ENCODE results near the gene NRDE2.

The NRDE2 gene

DNA sequence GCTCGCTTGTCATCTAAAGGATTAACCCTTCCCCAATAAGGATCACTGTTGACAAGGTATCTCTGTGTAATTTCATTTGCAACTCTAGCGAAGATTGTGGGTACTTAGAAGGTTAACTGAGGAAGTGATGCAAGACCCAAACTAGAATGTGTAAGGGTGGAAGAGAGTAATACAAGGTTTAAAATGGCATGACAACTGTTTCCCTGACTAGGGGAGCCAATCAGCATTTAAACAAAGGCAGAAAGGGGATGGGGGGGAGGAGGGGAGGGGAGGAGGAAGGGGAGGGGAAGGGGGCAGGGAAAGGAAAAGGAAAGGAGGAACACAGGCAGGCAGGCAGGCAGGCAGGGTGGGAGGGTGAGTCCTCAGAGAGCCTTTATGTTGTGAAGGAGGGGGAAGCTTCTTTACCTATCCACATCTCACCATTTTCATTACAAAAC is 31.1 kb downstream of the NRDE2 start:
- no peak for DNase-seq (ENCODE audit: low read depth, low spot score)

DNA sequence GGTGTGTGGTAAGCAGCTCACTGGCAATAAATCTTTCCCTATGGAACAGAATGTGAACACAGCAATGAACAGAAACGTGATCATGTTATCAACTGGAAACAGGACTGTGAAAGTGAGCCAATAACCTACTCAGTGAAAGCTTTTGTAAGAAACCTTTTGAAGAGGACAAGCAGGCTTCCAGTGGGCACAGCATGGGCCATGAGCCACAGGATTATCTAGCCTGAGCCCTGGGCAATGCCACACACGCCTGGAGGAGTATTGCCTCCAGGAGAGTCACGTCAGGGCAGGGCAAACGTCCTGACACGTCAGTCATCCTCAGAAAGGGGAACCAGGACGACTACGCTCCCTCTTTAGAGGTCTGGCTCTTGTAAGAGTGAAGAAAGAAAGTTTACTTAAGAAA is 32.3 kb downstream of the NRDE2 start:
- DNase-seq (ENCODE audit: low read depth, low spot score): no peak

DNA sequence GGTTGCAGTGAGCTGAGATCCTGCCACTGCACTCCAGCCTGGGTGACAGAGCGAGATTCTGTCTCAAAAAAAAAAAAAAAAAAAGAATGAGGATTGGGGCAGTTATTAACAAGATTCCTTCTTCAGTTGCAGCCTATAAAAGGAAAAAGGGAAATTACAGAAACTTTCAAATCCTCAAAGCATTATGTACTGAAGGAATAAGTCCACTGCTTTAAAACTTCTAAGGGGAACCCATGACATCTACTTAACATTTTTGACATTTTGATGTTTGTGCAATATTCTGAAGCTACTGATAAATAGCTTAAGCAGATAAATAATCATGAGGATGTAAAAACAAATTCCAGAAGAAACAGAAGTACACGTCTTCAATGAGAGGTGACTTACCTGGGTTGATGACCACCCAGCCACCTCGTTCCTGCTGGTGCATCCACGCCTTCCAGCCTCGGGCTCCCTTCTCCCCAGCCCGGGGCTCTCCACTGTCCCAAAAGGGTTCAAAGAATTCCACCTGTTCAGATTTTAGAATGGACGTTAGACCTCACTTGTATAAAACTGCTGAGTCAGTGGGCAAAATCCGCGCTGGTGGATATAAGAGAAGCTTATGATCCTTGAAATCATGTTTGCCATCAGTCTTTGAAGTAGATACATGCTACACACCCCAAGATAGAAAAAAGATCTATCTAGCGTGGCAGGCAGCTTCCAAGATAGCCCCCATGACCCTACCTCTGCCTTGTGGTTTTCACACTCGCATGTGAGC is 33.7 kb downstream of the NRDE2 start:
- DNase-seq (ENCODE audit: low read depth, low spot score): no peak

DNA sequence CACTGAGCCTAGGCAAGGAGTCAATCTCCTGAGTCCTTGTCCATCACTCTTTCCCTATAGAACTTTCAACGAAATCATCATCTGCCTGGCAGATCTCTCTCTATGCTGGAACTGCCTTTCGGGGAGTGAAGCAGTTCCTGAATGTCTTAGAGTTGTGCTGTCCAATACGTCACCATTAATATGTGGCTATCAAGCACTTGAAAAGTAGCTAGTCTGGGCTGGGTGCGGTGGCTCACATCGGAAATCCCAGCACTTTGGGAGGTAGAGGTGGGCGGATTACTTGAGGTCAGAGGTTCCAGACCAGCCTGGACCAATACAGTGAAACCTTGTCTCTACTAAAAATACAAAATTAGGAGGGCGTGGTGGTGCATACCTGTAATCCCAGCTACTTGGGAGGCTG is 35.1 kb downstream of the NRDE2 start:
- DNase-seq (ENCODE audit: low read depth, low spot score): no peak

DNA sequence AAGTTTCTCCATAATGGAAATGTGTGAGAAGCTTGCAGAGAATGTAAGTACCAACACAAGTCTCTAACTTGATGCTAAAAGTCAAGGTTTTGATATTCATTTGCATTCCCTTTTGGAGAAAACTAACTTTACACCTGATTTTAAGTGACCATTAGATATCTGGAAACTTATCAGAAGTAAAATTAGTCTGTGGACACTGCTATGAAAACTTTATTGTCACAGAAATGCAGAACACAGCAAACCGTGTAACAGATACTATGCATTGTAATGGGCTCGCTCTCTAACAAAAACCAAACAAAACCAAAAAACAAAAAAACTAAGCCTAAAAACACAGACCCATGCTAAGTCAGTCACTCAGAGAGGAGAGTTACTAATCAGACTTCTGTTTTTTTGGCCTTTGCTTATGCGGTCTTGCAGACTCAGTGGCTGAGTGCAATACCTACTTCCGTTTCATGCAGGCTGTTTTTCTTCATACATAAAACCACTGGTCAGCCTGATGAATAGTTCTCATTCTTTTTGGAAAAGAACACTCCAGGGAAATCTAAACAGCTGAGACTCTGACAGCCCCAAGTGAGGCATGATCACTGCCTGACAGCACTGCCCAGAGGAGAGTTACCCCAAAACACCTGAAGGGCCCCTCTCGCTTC is 35.7 kb downstream of the NRDE2 start:
- no peak for DNase-seq (ENCODE audit: low read depth, low spot score)

DNA sequence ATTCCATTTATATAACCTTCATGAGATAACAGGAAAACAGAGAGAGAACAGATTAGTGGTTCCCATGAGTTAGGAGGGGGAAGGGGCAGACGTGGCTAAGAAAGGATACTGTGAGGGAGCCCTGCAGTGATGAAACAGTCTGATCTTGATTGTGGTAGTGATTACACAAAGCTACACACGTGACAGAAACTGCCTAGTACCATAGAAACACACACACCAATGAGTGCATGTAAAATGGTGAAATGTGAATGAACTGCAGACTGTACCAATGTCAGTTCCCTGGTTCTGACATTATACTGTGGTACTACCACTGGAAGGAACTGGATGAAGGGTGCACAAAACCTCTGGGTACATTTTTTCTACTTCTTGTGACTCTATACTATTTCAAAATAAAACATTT is 36.9 kb downstream of the NRDE2 start:
- DNase-seq (ENCODE audit: low read depth, low spot score): no peak

DNA sequence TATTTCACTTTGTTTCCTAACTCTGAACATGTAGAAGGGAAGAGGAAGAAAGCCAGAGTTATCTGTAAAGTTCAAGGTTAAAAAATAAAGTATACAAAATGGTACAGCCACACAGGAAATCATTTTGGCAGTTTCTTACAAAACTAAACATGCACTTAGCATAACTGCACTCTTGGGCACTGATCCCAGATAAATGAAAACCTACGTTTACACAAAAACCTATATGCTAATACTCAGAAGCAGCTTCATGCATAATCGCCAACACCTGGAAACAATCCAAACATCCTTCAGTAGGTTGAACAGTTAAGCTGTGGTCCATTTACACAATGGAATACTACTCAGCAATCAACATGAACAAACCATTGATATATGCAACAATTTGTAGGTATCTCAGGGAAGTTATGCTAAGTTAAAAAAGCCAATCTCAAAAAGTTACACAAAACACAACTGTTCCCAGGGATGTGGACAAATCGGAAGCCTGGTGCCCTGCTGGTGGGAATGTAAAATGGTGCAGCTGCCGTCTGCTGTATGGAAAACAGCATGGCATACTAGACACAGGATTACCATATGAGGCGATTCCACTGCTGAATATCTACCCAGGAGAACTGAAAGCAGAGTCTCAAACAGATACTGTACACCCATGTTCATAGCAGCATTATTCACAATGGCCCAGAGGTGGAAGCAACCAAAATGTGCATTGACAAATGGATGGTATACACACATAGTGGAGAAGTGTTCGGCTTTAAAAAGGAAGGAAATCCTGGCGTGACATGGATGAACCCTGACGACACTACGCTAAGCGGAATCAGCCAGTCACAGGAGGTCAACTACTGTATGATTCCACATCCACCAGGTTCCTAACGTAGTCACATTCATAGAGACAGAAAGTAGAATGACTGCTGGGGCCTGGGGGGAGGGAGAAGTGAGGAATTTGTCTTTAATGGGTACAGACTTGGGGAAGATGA is 37.7 kb downstream of the NRDE2 start:
- no peak for DNase-seq (ENCODE audit: low read depth, low spot score)

DNA sequence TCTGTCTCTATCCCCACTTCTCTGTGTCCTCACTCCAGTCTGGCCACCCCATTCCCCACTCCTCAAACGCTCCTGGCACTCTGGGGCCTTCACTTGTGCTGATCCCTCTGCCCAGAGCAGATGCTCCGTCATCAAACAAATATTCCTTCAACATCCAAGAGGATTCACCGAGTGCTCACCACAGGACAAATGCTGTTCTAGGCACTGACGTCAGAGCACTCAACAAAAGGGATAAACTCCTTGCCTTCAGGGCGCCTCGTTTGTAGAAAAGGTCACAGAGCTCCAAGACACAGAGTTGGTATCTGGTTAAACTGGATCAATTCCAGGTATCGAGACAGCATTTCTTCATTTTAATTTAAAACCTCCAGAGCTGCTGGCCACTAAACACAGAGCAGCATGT is 40.0 kb downstream of the NRDE2 start:
- DNase-seq (ENCODE audit: low read depth, low spot score): no peak

DNA sequence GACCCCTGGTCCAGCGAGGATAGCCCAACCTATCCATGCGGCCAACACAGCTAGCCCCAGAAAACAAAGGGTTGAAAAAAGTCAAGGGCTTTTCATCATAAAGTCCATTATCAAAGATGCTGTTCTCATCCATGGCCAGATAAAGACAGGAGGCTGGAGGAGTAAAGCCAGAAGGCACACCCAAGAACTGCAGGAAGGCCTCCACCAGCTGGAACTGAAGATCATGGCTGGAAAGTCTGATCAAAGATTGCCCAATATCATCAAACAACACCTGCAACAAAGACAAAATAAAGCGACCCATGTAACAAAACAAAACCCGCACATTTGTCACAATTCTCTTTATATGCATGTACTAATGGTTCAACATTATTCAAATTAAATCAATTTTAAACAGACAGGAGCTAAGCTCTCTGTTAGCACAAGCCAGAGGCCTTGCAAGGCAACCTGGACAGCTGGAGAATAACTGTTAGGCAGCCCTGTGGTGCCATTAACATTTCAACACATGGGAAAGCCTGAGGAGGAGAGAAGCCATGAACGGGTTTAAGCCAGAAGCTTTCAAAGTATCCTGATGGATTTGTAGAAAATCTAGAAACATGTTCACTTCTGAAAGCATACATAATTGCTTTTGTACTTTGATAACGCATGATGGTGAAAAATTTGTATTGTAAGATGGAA is 41.3 kb downstream of the NRDE2 start:
- no peak for DNase-seq (ENCODE audit: low read depth, low spot score)

DNA sequence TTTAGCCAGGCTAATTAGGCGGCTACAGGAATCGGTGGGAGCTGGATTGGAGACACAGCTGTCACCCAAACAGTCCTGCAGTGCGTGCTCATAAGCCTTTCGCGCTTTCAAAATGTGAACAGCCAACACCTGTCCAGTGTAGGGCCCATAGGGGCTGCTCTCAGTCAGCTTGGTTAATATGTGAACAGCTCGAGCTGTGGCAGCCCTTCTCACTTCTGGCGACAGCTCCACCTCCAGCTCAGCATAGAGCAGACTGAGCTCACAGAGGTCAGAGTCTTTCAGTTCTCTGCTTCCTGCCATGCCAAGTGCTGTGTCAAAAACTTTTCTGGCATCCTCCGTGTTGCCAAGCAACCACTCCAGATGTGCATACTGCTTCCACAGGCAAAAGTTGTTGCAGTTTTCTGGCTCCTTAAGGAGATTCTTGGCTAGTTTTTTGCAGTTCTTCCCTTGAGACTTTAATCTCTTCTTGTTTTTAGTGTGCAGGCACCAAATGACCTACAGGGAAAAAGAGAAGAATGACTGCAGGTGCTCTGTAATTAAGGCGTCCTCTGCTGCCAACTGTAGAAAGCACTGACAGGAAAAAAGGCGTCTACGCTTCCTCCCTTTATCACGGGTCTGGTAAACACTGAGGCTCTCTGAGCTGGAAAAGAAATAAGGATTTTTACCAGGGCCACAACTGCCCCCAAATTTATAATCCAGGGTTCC is 42.9 kb downstream of the NRDE2 start:
- DNase-seq (ENCODE audit: low read depth, low spot score): no peak

DNA sequence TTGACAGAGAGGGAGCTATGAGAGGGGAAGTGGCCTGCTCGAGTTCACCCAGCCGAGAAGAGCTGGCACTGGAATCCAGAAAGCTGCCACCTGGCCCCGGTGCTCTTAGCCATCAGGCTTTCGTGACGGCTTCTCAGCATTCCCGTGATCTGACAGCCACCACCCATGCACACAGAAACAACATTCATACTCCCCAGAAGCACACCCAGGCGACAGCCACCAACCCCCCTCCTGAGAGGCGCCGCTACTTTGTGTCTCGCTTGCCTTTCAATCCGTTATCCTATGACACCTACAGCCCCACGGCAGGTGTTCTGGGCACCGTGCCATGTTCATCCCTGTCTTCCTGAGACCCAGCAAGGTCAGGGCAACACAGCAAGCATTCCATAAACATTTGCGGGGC is 44.0 kb downstream of the NRDE2 start:
- no peak for DNase-seq (ENCODE audit: low read depth, low spot score)

DNA sequence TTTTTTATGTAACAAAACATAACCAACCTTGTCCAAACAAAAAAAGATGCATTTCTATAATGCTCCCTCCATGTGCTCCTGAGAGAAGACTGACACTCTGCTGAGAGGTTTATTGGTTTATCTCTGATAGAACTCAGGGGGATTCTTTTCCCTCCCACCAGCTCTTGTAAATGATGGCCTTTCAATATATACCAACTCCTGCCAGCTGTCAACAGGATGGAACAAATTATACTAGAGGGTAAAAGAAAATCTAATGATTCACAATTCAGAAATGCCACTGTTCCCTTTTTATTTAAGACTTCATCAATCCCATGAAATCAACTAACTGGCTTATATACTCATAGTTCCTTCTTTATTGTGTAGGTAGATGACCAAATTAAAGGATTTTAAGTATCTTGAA is 50.0 kb downstream of the NRDE2 start:
- DNase-seq (ENCODE audit: low read depth, low spot score): no peak

DNA sequence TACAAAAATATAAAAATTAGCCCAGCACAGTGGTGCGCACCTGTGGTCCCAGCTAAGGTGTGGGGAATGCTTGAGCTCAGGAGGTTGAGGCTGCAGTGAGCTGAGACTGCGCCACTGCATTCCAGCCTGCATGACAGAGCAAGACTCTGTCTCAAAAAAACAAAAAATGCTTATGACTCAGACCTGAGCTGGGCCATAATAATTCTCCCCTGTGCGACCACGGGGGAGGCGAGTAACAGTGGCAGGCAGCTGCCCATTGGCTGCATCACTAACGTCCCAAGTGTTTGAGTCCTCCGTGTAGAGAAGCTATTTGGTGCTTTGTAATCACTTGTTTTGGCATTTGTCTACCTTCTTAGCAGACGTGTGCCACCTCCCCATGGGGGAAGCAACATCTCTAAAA is 50.5 kb downstream of the NRDE2 start:
- DNase-seq (ENCODE audit: low read depth, low spot score): no peak

DNA sequence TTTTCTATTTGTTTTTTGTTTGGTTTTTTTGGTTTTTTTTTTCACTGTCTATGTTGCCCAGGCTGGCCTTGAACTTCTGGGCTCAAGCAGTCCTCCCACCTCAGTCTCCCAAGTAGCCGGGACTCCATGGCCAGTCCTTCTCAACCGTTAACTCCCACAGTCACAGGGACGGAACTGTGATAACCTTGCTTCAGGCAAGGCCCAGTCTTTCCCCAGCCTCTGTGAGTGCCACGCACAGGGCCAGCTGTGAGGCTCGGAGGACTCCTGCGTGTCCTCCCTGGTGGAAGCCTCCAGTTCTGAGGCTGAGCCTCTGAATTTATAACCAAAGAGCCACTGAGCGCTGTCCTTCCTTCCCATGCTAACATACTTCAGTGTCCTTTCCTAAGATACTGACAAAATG is 51.6 kb downstream of the NRDE2 start:
- DNase-seq (ENCODE audit: low read depth, low spot score): no peak

DNA sequence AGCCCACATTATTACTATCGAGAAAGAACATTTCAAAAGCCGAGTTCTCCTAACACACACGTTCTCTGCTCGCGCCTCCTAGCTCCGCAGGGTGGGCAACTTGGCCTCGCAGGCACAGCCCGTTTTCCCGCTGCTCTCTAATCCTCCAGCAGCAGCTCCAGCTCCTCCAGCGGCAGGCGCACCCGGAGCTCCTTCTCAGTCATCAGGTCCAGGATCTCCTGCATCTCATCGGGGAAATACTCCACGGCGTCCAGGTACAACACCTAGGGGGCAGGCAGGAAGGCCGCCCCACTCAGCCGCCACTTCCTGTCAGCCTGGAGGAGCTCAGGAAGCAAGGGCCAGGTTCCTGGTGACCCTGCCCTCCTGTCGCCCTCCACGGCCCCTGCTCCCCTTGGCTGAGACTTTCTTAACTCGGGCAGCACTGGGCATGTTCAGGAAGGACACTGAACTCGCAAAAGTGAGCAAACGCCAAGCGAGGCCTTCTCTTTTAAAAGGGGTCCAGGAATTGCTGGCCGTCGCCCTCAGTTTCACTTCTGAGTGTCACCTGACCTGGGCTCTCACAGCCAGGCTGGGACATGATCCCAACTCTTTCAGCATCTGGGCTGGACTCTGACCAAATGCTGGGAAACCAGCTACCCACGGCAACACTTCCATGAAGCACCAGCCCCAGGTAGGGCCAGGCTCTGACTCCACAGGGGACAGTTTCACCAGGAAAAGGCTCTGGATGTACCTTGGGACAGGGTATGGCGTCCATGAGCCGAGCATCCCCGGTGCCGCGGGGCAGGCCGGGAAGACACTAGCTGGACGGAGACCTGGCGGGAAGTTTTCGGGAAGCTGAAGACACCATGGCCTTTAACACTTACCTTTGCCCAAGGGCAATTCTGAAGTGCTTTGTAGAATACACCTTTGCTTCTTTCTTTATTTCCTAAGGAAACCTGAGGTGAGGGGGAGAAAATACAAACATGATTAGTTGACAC is 53.3 kb downstream of the NRDE2 start:
- no peak for DNase-seq (ENCODE audit: low read depth, low spot score)

DNA sequence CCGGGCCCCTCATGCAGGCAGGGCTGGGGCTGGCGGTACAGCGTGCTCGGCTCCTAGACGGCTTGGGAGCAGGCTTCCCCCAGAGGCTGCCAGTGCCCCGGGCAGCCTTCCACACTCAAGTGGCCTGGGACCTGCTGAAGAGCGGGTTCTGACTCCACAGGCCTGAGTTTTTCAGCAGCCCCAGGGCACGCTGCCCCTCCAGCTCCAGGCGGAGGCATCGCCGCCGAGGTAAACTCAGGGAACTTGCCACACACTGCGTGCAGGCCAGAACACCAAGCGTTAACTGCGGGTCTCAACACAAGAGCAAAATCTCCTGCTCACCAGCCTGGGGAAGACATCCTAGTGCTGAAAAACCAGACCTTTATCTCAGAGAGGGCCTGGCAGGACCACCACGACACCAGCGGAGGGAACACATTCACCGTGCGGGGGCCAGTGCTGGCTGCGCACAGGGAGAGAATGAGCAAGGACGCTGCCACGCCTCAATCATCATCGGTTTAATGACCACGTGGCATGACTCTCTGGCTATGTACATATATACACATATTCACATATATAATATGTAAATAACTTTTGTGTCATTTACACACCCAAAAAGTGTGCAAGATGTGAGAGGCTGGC is 54.1 kb downstream of the NRDE2 start:
- DNase-seq (ENCODE audit: low read depth, low spot score): no peak

DNA sequence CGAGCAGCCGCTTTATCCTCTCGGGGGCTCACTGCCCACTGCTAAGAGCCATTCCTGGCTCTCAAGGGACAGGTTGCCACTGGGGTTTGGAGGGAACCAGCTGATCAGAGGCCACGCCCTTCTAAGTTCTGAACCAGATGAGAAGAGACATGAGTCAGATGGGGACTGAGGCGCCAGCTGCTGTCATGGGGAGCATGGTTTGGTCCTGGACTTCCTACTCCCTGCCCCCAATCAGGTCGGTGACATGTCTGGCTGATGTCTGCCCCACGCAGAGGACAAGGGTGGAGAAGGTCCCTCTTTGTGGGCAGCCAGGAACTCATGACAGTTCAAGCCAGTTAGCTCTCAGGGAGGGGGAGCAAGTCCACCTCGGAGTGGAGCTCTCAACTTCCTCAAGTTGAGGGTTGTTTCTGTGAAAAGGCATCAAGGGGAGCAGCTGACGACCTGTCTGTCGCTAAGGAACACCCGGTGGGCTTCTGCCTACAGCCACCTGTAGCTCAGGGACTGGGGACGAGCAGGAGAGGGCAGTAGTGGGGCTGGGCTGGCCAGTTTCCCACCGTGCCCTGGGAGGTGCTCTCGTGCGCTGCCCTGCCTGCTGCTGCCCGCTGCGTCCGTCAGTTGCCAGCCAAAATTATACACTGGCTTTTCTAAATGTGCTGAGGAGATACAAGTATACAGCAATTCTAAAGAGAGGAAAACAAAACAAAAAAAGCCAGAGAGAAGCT is 54.9 kb downstream of the NRDE2 start:
- no peak for DNase-seq (ENCODE audit: low read depth, low spot score)

DNA sequence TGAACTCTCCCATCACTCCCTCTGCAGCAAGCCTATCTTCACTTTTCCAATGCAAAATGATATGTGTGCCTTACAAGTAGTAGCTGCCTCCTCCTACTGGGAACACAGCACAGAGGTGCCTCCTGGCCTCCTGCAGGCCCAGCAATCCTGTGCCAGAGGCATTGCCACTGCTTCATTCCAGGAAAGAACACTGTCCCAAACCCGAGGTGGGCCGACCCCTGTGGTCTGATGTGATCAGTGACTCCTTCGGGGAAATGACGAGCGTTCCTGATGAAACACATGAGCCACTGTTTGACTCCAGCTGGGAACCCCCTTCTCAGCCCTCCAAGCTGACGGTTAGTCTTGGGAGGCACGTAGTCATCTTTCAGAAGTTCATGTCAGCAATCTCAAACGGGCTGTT is 55.9 kb downstream of the NRDE2 start:
- no peak for DNase-seq (ENCODE audit: low read depth, low spot score)

DNA sequence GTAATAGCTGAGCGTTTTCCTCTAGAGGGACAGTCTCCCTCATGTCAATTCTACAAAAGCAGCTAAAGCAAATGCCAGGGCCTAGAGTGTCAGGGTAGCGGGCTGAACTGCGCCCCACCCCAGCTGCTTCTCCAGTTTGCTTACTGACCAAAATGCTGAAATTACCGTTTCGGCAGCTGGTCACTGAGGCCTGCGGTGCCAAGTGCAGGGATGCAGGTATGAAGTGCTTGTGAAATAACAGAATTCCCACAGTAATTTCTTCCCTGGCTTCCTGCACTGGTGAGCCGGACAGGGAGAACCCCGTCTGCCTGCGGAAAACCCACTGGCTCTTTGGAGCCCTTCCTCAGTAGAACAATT is 56.3 kb downstream of the NRDE2 start:
- no peak for DNase-seq (ENCODE audit: low read depth, low spot score)
